ENCODE measurements around the gene KRTAP9-7.

Gene KRTAP9-7

DNA sequence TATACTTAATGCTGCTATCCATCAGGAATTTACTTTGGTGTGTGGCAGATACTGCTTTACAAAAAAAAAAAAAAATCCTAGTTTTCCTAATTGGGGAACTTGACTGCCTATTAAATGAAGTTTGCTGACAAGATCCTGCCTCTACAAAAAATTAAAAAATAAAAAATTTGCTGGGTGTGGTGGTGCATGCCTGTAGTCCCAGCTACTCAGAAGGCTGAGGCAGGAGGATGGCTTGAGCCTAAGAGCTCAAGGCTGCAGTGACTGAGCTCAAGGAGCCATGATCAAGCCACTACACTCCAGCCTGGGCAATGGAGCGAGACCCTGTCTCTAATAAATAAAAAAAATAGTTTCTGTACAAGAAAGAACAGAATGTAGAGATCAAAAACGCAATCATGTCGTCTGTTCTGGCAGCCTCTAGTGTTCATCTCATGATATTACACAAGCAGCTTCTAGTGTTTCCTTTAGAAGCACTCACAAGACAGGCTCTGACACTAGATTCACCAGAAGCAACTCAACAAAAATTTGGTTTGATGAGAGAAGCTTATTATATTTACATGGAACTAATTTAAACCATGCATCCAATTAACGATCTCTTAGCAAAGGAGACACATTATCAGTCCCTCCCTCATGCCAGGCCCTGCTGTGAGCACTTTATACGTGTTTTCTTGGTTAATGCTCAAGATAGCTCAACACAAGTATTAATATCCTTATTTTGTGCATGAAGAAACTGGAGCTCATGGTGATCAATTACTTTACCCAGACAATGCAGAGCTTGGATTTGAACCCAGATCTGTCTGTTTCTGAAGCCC, 46.8 kb downstream of the KRTAP9-7 start:
- DNase-seq (ENCODE audit: low read depth in 2 of 2), result no peak

DNA sequence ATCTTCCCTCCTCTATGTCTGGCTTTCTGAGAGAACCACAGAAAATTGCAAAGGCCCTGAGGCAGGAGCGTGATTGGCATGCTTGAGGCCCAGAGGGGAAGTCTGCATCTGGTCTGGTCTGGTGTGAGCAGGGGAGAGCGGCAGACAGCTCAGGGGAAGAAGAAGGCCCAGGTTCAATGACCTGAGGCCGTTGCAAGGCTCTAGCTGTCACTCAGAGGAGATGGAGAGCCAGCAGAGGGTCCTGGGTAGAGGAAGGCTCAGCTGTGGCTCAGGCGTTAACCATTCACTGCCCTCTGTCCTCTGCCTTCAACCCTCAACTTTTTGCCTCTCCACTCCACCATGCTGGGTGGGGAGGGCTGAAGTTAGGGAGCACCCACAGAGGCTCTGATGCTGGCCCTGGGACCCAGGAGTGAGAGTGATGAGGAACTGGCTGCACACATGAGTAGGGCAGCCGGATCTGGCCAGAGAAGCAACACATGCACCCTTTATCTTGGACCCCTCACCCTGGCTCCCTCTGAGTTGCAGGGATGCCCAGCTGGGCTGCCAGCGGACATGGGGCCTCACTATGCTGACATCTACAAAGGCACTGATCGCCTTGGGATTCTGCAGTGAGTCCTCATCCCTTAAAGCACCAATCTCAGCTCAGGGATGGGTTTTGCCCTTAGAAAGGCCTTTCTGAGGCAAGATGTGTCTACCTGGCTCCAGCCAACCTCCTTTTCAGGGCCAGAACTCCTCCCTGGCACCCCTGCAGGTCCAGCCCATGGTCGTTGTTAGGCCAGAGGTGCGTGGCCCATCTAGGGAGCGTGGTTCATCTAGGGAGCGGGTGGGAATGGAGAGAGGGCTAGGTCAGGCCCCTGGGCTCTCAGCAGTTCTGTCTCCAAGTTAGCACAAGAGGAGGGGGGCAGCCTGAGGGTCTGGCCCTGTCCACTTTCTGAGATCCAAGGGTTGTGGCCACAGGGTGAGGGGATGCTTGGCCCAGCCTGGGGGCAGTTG, 47.7 kb downstream of the KRTAP9-7 start:
- DNase-seq (ENCODE audit: low read depth in 2 of 2), result no peak

DNA sequence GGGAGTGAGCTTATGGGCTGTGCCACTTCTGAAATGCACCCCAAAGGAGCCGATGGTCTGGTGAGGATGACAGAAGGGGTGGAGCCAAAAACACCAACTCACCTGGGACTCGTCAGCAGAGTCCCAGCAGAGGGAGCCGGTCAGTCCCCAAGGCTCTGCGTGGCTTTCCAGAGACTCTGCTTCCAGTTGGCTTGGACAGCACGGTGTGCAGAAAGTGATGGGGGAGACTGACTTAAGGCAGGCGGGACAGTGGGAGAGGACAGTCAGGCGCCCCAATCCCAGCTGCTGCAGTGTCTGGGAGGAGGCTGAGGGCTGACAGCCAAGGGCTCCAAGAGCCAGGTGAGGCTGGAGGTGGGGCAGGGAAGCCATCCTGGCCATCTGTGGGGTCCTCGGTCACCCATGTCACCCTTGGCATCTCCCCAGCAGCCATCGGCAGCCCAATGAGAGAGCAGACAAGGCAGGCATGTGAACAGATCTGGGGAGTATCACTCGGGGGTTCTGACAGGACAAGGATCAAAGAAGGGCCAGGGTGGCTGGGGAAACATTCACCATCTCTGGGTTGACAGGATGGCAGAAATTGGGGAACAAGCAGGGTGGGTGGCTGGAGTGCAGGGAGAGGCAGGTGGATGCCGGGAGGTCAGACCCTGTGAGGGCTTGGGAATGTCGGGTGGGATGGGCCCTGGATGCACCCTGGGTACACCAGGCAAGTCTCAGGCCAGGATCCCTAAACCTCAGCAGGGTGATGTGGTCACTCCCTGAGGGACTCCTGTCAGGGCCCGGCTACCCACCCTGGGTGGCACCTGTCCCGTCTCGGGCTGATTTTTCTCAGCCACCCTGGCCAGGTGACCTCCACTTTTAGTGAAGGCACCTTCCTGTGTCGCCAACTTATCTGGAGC, 48.9 kb downstream of the KRTAP9-7 start:
- no peak for DNase-seq (ENCODE audit: low read depth in 2 of 2)

DNA sequence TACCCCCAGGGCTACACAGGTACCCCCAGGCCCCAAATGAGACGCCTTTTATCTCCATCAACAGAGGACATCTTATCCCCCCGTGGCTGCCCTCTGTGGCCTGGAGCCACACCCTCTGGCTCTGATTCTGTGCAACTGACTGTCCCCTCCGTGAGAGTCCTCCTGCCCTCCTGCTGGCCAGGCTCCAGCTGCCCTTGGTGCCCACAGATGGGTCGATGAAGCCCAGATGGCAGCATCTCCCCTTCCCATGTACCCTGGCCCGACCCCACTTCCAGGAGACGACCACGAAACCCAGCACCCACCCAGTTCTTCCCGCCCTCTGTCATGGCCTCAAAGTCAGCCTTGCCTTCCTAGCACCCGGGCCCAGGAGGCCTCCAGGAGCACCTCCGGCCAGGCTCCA, 49.6 kb downstream of the KRTAP9-7 start:
- no peak for DNase-seq (ENCODE audit: low read depth in 2 of 2)

DNA sequence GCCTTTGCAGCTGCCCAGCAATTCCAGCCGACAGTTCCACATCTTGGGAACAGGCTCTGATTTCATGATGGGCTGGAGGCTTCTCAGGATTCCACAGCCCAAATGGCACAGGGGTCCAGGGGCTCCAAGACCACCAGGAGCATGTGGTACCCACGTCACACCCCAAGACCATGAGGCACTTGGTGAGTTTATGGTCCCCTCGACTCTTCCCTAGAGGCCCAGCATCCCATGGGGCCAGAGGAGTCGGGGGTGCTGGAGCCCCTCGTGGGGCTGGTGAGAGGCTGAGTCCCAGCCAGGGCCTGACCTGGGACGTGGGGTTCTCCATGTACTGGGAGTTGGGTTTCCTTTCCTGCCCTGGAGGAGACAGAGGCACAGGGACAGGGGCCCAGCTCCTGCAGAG, 50.1 kb downstream of the KRTAP9-7 start:
- no peak for DNase-seq (ENCODE audit: low read depth in 2 of 2)

Data from activated CD4-positive, alpha-beta T cell treated with anti-CD3 and anti-CD28 coated beads for 24 hours (primary cell).